Endothelial cell of umbilical vein (primary cell): ENCODE data around the gene FOXF1. TPM values are rescaled to one million over a fixed set of nuclear protein-coding genes. Genes with fewer than 3 reads are reported as not detected.

Source experiments
- BruUV-seq: library from RNA; stranded (reverse); fragments of 400-500 nt; replicated peaks from 2 replicates; lab custom pipeline; 2021; lab: Mats Ljungman, UMichigan
- CTCF ChIA-PET: fragments of 300-600, 350-600 bp; sonication (Branson Sonifier 250); formaldehyde crosslinking; loops from one replicate; lab custom pipeline; 2021; ENCODE audit warnings: antibody characterized with exemption, inconsistent platforms; lab: Charles Lee
- POLR2A ChIA-PET: fragments of 300-600, 350-600 bp; sonication (Branson Sonifier 250); formaldehyde crosslinking; loops from one replicate; lab custom pipeline; 2021; ENCODE audit warnings: antibody characterized with exemption, inconsistent platforms; lab: Charles Lee
- DNase-seq: peaks from one replicate; pipeline ENCODE4 v3.0.0-alpha.2; 2011; ENCODE audit warnings: low read depth, low spot score
- FAIRE-seq: peaks from 2 replicates; lab custom pipeline; 2011; peaks lifted over from hg19 to GRCh38; lab: Jason Lieb, UNC
- H2AFZ ChIP-seq: 2 replicates; pipeline ENCODE4 v1.6.0; 2012; ENCODE audit warnings: low read depth, low read length, control low read depth, inconsistent platforms
- H3K27ac ChIP-seq: 2 replicates; pipeline ENCODE4 v1.5.1; 2011; ENCODE audit warnings: low read depth, mild to moderate bottlenecking, control low read depth, low read length, moderate library complexity; ENCODE audit not compliant: insufficient read depth
- H3K27me3 ChIP-seq, 2 experiments: 2 replicates each; pipeline versions ENCODE4 v1.6.0 to v1.6.1; 2011; ENCODE audit warnings: low read length in 2 of 2, mixed read lengths in 1 of 2; ENCODE audit not compliant: control insufficient read depth in 2 of 2, insufficient read depth in 2 of 2
- H3K36me3 ChIP-seq, 2 experiments: 2 replicates in 1 of 2; 3 replicates in 1 of 2; pipeline ENCODE4 v1.5.1; 2011; ENCODE audit warnings: low read length in 2 of 2, mild to moderate bottlenecking in 1 of 2, moderate library complexity in 1 of 2; ENCODE audit not compliant: control insufficient read depth in 2 of 2, insufficient read depth in 2 of 2; ENCODE audit errors: extremely low read depth in 1 of 2
- H3K4me1 ChIP-seq: 3 replicates; pipeline ENCODE4 v1.5.1; 2011; ENCODE audit warnings: mild to moderate bottlenecking, low read length; ENCODE audit not compliant: control insufficient read depth, insufficient read depth; ENCODE audit errors: extremely low read depth
- H3K4me2 ChIP-seq: 2 replicates; pipeline ENCODE4 v1.6.1; 2011; ENCODE audit warnings: low read length, control low read depth, mixed read lengths; ENCODE audit not compliant: insufficient read depth
- H3K4me3 ChIP-seq, 3 experiments: fragments of 200-600 bp in 1 of 3; sonication (generic), shearing (Covaris generic) in 1 of 3; replicated peaks in 1 of 3; 2 replicates each; pipeline ENCODE4 v1.5.1; 2011 to 2016; ENCODE audit warnings: control low read depth in 3 of 3, low read length in 3 of 3, mild to moderate bottlenecking in 2 of 3, inconsistent platforms in 1 of 3, low read depth in 1 of 3, moderate library complexity in 1 of 3; ENCODE audit not compliant: insufficient read depth in 1 of 3
- H3K79me2 ChIP-seq: 2 replicates; pipeline ENCODE4 v1.6.0; 2012; ENCODE audit warnings: low read length, inconsistent platforms; ENCODE audit not compliant: control insufficient read depth, insufficient read depth
- H3K9ac ChIP-seq: replicated peaks from 2 replicates; pipeline ENCODE3; 2011; ENCODE audit warnings: low read length, control low read depth; ENCODE audit not compliant: insufficient read depth; ENCODE audit errors: extremely low read depth
- H3K9me1 ChIP-seq: replicated peaks from 3 replicates; pipeline ENCODE4 v1.6.0; 2011; ENCODE audit warnings: mild to moderate bottlenecking, low read length; ENCODE audit not compliant: control insufficient read depth, insufficient read depth; ENCODE audit errors: extremely low read depth
- H3K9me3 ChIP-seq: replicated peaks from 2 replicates; pipeline ENCODE4 v1.5.1; 2012; ENCODE audit warnings: low read length, inconsistent platforms; ENCODE audit not compliant: control insufficient read depth, insufficient read depth
- H4K20me1 ChIP-seq: replicated peaks from 2 replicates; pipeline ENCODE3; 2011; ENCODE audit warnings: mild to moderate bottlenecking, low read length; ENCODE audit not compliant: control insufficient read depth, insufficient read depth; ENCODE audit errors: extremely low read depth
- EZH2 ChIP-seq: IDR thresholded peaks from 2 replicates; pipeline ENCODE4 v1.6.1; 2012; ENCODE audit warnings: borderline replicate concordance, low read depth, mild to moderate bottlenecking, moderate library complexity, low read length, inconsistent platforms; ENCODE audit not compliant: severe bottlenecking
- GATA2 ChIP-seq: IDR thresholded peaks from 2 replicates; pipeline ENCODE4 v1.7.0; 2011; ENCODE audit warnings: low read depth, mild to moderate bottlenecking, moderate library complexity, mixed read lengths, low read length; ENCODE audit not compliant: insufficient read length, insufficient read depth
- JUN ChIP-seq: IDR thresholded peaks from 2 replicates; pipeline ENCODE4 v1.6.1; 2011; ENCODE audit warnings: borderline replicate concordance, low read depth; ENCODE audit not compliant: insufficient read length, insufficient read depth
- MAX ChIP-seq: IDR thresholded peaks from 2 replicates; pipeline ENCODE4 v1.6.1; 2011; ENCODE audit not compliant: insufficient read depth, insufficient read length
- POLR2A ChIP-seq: IDR thresholded peaks from 2 replicates; pipeline ENCODE4 v1.6.1; 2012; ENCODE audit warnings: low read depth, mild to moderate bottlenecking, control low read depth, low read length
- dilution Hi-C: fragments of 300-500 bp; cut with MboI; formaldehyde crosslinking; loops from one replicate; pipeline ENCODE4 v1.15.0; 2019; ENCODE audit warnings: low sequenced_read_pairs; ENCODE audit not compliant: extremely low pct_ligation_motif_present
- intact Hi-C: fragments of 100-400 bp; cut with micrococcal nuclease; formaldehyde crosslinking; loops from one replicate; pipeline ENCODE4 v1.10.0; 2022
- polyA plus RNA-seq, 4 experiments: library from polyadenylated mRNA; depleted of rRNA in 3 of 4; stranded (reverse) in 3 of 4; unstranded in 1 of 4; fragments of >200 nt; gene quantifications; 2 replicates each; pipeline versions ENCODE4 v1.2.1 to v1.2.3, GENCODE V29; 2011 to 2012; ENCODE audit warnings: missing spikeins in 1 of 4
- total RNA-seq: library from RNA; stranded (reverse); gene quantifications from 2 replicates; pipeline ENCODE4 v1.2.3, GENCODE V29; 2021

The FOXF1 gene
- total and polyA plus RNA-seq, 2 donors (not counting 3 experiments of a cell fraction or from before 2014, with no cell fraction given) = 1.0 to 1.1 TPM

- POLR2A ChIA-PET = no interaction called here
- intact Hi-C loops = loop anchor here (2.0 kb wide), 1 partner anchor 167 kb away; no protein-coding TSS in a partner anchor
- Histone ChIP-seq H3K9me3 (no peaks in the 10 kb centered on the region), H3K36me3 (no peaks in the 10 kb centered on the region), H3K27me3 (peaks cover 53 to 80% of the 10 kb centered on the region in 2 experiments), H3K27ac (no peak overlapping the region), H4K20me1 (no peaks in the 10 kb centered on the region), H3K4me1 (no peaks in the 10 kb centered on the region), H3K9ac (no peak overlapping the region), H3K79me2 (no peaks in the 10 kb centered on the region), H3K4me3 (no peak overlapping the region), H2AFZ (no peak overlapping the region), H3K9me1 (no peaks in the 10 kb centered on the region), H3K4me2 (no peak overlapping the region)
- CTCF ChIA-PET = interaction anchor here (1.0 to 3.8 kb wide), 4 partner anchors 9 to 256 kb away, joined by 3 to 22 read pairs (median 6); no protein-coding TSS in a partner anchor
- TF ChIP-seq GATA2 (no peak), POLR2A (no peak), JUN (no peak), MAX (no peak), EZH2 (peak; percentile 96)
- FAIRE-seq (no peak), DNase-seq (no peak)
- no TSS peak for BruUV-seq
- dilution Hi-C loops = no loop called here
These were observed 2.0 kb upstream of the FOXF1 start for GRCh38 chr16:86508028-86508946.
